H1 (cell line): ENCODE results near the gene MCM9.

ENCODE experiments used
- CTCF ChIP-seq, 3 experiments: IDR thresholded peaks; 1 replicate in 2 of 3; 2 replicates in 1 of 3; pipeline versions ENCODE4 v1.5.1 to v1.6.1; 2011; ENCODE audit warnings: low read length in 3 of 3, mild to moderate bottlenecking in 3 of 3, inconsistent platforms in 2 of 3, low read depth in 1 of 3, moderate library complexity in 1 of 3; ENCODE audit not compliant: insufficient read depth in 1 of 3; ENCODE audit errors: control extremely low read depth in 1 of 3
- EZH2 ChIP-seq: fragments of 200-600 bp; sonication (generic); IDR thresholded peaks from 2 replicates; pipeline ENCODE4 v1.7.1; 2012; ENCODE audit warnings: low read depth, mild to moderate bottlenecking, moderate library complexity, low read length, inconsistent platforms; ENCODE audit not compliant: severe bottlenecking
- FOSL1 ChIP-seq: IDR thresholded peaks from 2 replicates; pipeline ENCODE4 v1.6.1; 2011; ENCODE audit warnings: mild to moderate bottlenecking, low read depth, low read length, moderate library complexity; ENCODE audit not compliant: insufficient read depth
- JUN ChIP-seq: IDR thresholded peaks from 2 replicates; pipeline ENCODE4 v1.6.1; 2011; ENCODE audit warnings: low read depth, mild to moderate bottlenecking, improper control_type of control experiment, low read length
- MAX ChIP-seq: IDR thresholded peaks from 2 replicates; pipeline ENCODE4 v1.6.1; 2012; ENCODE audit warnings: inconsistent platforms
- NRF1 ChIP-seq: IDR thresholded peaks from 2 replicates; pipeline ENCODE4 v1.6.1; 2011; ENCODE audit warnings: mild to moderate bottlenecking, low read depth, low read length, improper control_type of control experiment
- POLR2A ChIP-seq, 2 experiments: IDR thresholded peaks; 1 replicate in 1 of 2; 2 replicates in 1 of 2; pipeline ENCODE4 v1.6.1; 2011; ENCODE audit warnings: low read depth in 2 of 2, low read length in 2 of 2, mild to moderate bottlenecking in 2 of 2; ENCODE audit errors: control extremely low read depth in 1 of 2
- POLR2AphosphoS5 ChIP-seq: IDR thresholded peaks from 2 replicates; pipeline ENCODE4 v1.6.1; 2011; ENCODE audit warnings: low read depth, low read length
- TEAD4 ChIP-seq: IDR thresholded peaks from 2 replicates; pipeline ENCODE4 v1.6.1; 2012; ENCODE audit warnings: low read depth, low read length, inconsistent platforms, mixed read lengths

GRCh38 chr6:118980063-118980462 is 45.1 kb upstream of the MCM9 start:
- TF ChIP-seq POLR2A (IDR thresholded peaks at IDR 0.05; ENCODE audit: control extremely low read depth in 1 of 2, low read depth in 2 of 2, low read length in 2 of 2) (no peak), CTCF (IDR thresholded peaks at IDR 0.05; ENCODE audit: control extremely low read depth in 1 of 3, insufficient read depth in 1 of 3, low read depth in 1 of 3, low read length in 3 of 3) (no peak), MAX (no peak), NRF1 (no peak), FOSL1 (no peak), TEAD4 (no peak), JUN (no peak), POLR2AphosphoS5 (no peak), EZH2 (no peak)
